ENCODE data around the gene IL18R1.

IL18R1 gene

GRCh38 chr2:102355526-102356380, at the start of gene IL18R1:
Gene IL18R1, plus strand, starts transcription at chr2:102355796. Its CDS starts 6,865 bp downstream, at chr2:102362661.
- Histone ChIP-seq H3K4me1 (ENCODE audit: control insufficient read depth, insufficient read depth, low read length) (no peaks in the 10 kb centered on the region), H3K36me3 (ENCODE audit: control insufficient read depth in 2 of 2, insufficient read depth in 2 of 2, low read length in 2 of 2) (no peaks in the 10 kb centered on the region), H3K27ac (ENCODE audit: low read length) (no peak within 1 kb of the TSS), H3K9ac (ENCODE audit: low read length in 2 of 2) (peak within 1 kb of the TSS; percentile 51 to 70), H3K9me3 (ENCODE audit: control insufficient read depth in 2 of 2, low read length in 2 of 2) (no peaks in the 10 kb centered on the region), H3K27me3 (ENCODE audit: control insufficient read depth in 1 of 2, insufficient read depth in 2 of 2, low read length in 2 of 2) (peaks cover 0 to under 1% of the 10 kb centered on the region in 2 donors), H3K4me3 (ENCODE audit: low read length in 2 of 2) (peak within 1 kb of the TSS; percentile 75 to 80)

GRCh38 chr2:102306125-102306524, 49.5 kb upstream of the IL18R1 start:
- Histone ChIP-seq H3K4me3 (ENCODE audit: low read length in 2 of 2) (no peak overlapping the region), H3K4me1 (ENCODE audit: control insufficient read depth, insufficient read depth, low read length) (no peaks in the 10 kb centered on the region), H3K36me3 (ENCODE audit: control insufficient read depth in 2 of 2, insufficient read depth in 2 of 2, low read length in 2 of 2) (no peaks in the 10 kb centered on the region), H3K9me3 (ENCODE audit: control insufficient read depth in 2 of 2, low read length in 2 of 2) (no peaks in the 10 kb centered on the region), H3K27me3 (ENCODE audit: control insufficient read depth in 1 of 2, insufficient read depth in 2 of 2, low read length in 2 of 2) (peaks cover 2% of the 10 kb centered on the region in 2 donors), H3K9ac (ENCODE audit: low read length in 2 of 2) (no peak overlapping the region), H3K27ac (ENCODE audit: low read length) (no peak overlapping the region)

- Histone ChIP-seq H3K27ac (ENCODE audit: low read length) (no peak within 1 kb of the TSS), H3K27me3 (ENCODE audit: control insufficient read depth in 1 of 2, insufficient read depth in 2 of 2, low read length in 2 of 2) (peaks cover 0 to 2% of the 10 kb centered on the region in 2 donors), H3K4me1 (ENCODE audit: control insufficient read depth, insufficient read depth, low read length) (no peaks in the 10 kb centered on the region), H3K36me3 (ENCODE audit: control insufficient read depth in 2 of 2, insufficient read depth in 2 of 2, low read length in 2 of 2) (no peaks in the 10 kb centered on the region), H3K9me3 (ENCODE audit: control insufficient read depth in 2 of 2, low read length in 2 of 2) (no peaks in the 10 kb centered on the region), H3K9ac (ENCODE audit: low read length in 2 of 2) (no peak within 1 kb of the TSS), H3K4me3 (ENCODE audit: low read length in 2 of 2) (no peak within 1 kb of the TSS)
These were observed 44.5 kb upstream of the IL18R1 start, which contains the start of gene IL1RL1 for GRCh38 chr2:102310964-102311640. Gene IL1RL1, plus strand, starts transcription at chr2:102311563. Its CDS starts 26,702 bp downstream, at chr2:102338265.

GRCh38 chr2:102313025-102313424, 42.6 kb upstream of the IL18R1 start:
- Histone ChIP-seq H3K4me1 (ENCODE audit: control insufficient read depth, insufficient read depth, low read length) (no peaks in the 10 kb centered on the region), H3K27ac (ENCODE audit: low read length) (no peak overlapping the region), H3K4me3 (ENCODE audit: low read length in 2 of 2) (no peak overlapping the region), H3K9ac (ENCODE audit: low read length in 2 of 2) (no peak overlapping the region), H3K36me3 (ENCODE audit: control insufficient read depth in 2 of 2, insufficient read depth in 2 of 2, low read length in 2 of 2) (no peaks in the 10 kb centered on the region), H3K9me3 (ENCODE audit: control insufficient read depth in 2 of 2, low read length in 2 of 2) (peaks cover 0 to under 1% of the 10 kb centered on the region in 2 donors), H3K27me3 (ENCODE audit: control insufficient read depth in 1 of 2, insufficient read depth in 2 of 2, low read length in 2 of 2) (no peaks in the 10 kb centered on the region)

GRCh38 chr2:102313471-102313870, 42.1 kb upstream of the IL18R1 start:
- H3K4me3 ChIP-seq (ENCODE audit: low read length in 2 of 2), result no peak overlapping the region
- no peaks in the 10 kb centered on the region for H3K36me3 ChIP-seq (ENCODE audit: control insufficient read depth in 2 of 2, insufficient read depth in 2 of 2, low read length in 2 of 2)
- H3K27me3 ChIP-seq (ENCODE audit: control insufficient read depth in 1 of 2, insufficient read depth in 2 of 2, low read length in 2 of 2), result no peaks in the 10 kb centered on the region
- H3K9ac ChIP-seq (ENCODE audit: low read length in 2 of 2), result no peak overlapping the region
- H3K27ac ChIP-seq (ENCODE audit: low read length), result no peak overlapping the region
- H3K9me3 ChIP-seq (ENCODE audit: control insufficient read depth in 2 of 2, low read length in 2 of 2), result peaks cover 0 to 2% of the 10 kb centered on the region in 2 donors
- H3K4me1 ChIP-seq (ENCODE audit: control insufficient read depth, insufficient read depth, low read length), result no peaks in the 10 kb centered on the region

- H3K4me1 ChIP-seq (ENCODE audit: control insufficient read depth, insufficient read depth, low read length), result no peaks in the 10 kb centered on the region
- no peak overlapping the region for H3K27ac ChIP-seq (ENCODE audit: low read length)
- H3K9ac ChIP-seq (ENCODE audit: low read length in 2 of 2), result no peak overlapping the region
These were observed 41.6 kb upstream of the IL18R1 start for GRCh38 chr2:102313950-102314349.

GRCh38 chr2:102315921-102316320, 39.7 kb upstream of the IL18R1 start:
- Histone ChIP-seq H3K27me3 (ENCODE audit: control insufficient read depth in 1 of 2, insufficient read depth in 2 of 2, low read length in 2 of 2) (no peaks in the 10 kb centered on the region), H3K9ac (ENCODE audit: low read length in 2 of 2) (no peak overlapping the region), H3K36me3 (ENCODE audit: control insufficient read depth in 2 of 2, insufficient read depth in 2 of 2, low read length in 2 of 2) (no peaks in the 10 kb centered on the region), H3K27ac (ENCODE audit: low read length) (no peak overlapping the region), H3K9me3 (ENCODE audit: control insufficient read depth in 2 of 2, low read length in 2 of 2) (peaks cover 0 to 2% of the 10 kb centered on the region in 2 donors), H3K4me3 (ENCODE audit: low read length in 2 of 2) (no peak overlapping the region), H3K4me1 (ENCODE audit: control insufficient read depth, insufficient read depth, low read length) (no peaks in the 10 kb centered on the region)

More at GRCh38 chr2:102313950-102314349, 41.6 kb upstream of the IL18R1 start:
- Histone ChIP-seq H3K4me3 (ENCODE audit: low read length in 2 of 2) (no peak overlapping the region), H3K36me3 (ENCODE audit: control insufficient read depth in 2 of 2, insufficient read depth in 2 of 2, low read length in 2 of 2) (no peaks in the 10 kb centered on the region), H3K9me3 (ENCODE audit: control insufficient read depth in 2 of 2, low read length in 2 of 2) (peaks cover 0 to 2% of the 10 kb centered on the region in 2 donors), H3K27me3 (ENCODE audit: control insufficient read depth in 1 of 2, insufficient read depth in 2 of 2, low read length in 2 of 2) (no peaks in the 10 kb centered on the region)

- no peaks in the 10 kb centered on the region for H3K36me3 ChIP-seq (ENCODE audit: control insufficient read depth in 2 of 2, insufficient read depth in 2 of 2, low read length in 2 of 2)
- no peaks in the 10 kb centered on the region for H3K27me3 ChIP-seq (ENCODE audit: control insufficient read depth in 1 of 2, insufficient read depth in 2 of 2, low read length in 2 of 2)
- H3K27ac ChIP-seq (ENCODE audit: low read length), result no peak overlapping the region
These were observed 37.9 kb upstream of the IL18R1 start for GRCh38 chr2:102317715-102318114.

GRCh38 chr2:102318437-102318836, 37.2 kb upstream of the IL18R1 start:
- Histone ChIP-seq H3K4me3 (ENCODE audit: low read length in 2 of 2) (no peak overlapping the region), H3K27me3 (ENCODE audit: control insufficient read depth in 1 of 2, insufficient read depth in 2 of 2, low read length in 2 of 2) (no peaks in the 10 kb centered on the region), H3K36me3 (ENCODE audit: control insufficient read depth in 2 of 2, insufficient read depth in 2 of 2, low read length in 2 of 2) (no peaks in the 10 kb centered on the region), H3K9ac (ENCODE audit: low read length in 2 of 2) (no peak overlapping the region), H3K9me3 (ENCODE audit: control insufficient read depth in 2 of 2, low read length in 2 of 2) (peaks cover 0 to 2% of the 10 kb centered on the region in 2 donors), H3K27ac (ENCODE audit: low read length) (no peak overlapping the region), H3K4me1 (ENCODE audit: control insufficient read depth, insufficient read depth, low read length) (no peaks in the 10 kb centered on the region)

More at GRCh38 chr2:102317715-102318114, 37.9 kb upstream of the IL18R1 start:
- H3K9me3 ChIP-seq (ENCODE audit: control insufficient read depth in 2 of 2, low read length in 2 of 2), result peaks cover 0 to 2% of the 10 kb centered on the region in 2 donors
- no peaks in the 10 kb centered on the region for H3K4me1 ChIP-seq (ENCODE audit: control insufficient read depth, insufficient read depth, low read length)
- no peak overlapping the region for H3K9ac ChIP-seq (ENCODE audit: low read length in 2 of 2)
- no peak overlapping the region for H3K4me3 ChIP-seq (ENCODE audit: low read length in 2 of 2)

- no peak overlapping the region for H3K4me3 ChIP-seq (ENCODE audit: low read length in 2 of 2)
- peaks cover 0 to 2% of the 10 kb centered on the region in 2 donors for H3K9me3 ChIP-seq (ENCODE audit: control insufficient read depth in 2 of 2, low read length in 2 of 2)
- no peaks in the 10 kb centered on the region for H3K27me3 ChIP-seq (ENCODE audit: control insufficient read depth in 1 of 2, insufficient read depth in 2 of 2, low read length in 2 of 2)
- H3K4me1 ChIP-seq (ENCODE audit: control insufficient read depth, insufficient read depth, low read length), result no peaks in the 10 kb centered on the region
- H3K9ac ChIP-seq (ENCODE audit: low read length in 2 of 2), result no peak overlapping the region
- no peak overlapping the region for H3K27ac ChIP-seq (ENCODE audit: low read length)
- H3K36me3 ChIP-seq (ENCODE audit: control insufficient read depth in 2 of 2, insufficient read depth in 2 of 2, low read length in 2 of 2), result no peaks in the 10 kb centered on the region
These were observed 33.5 kb upstream of the IL18R1 start for GRCh38 chr2:102321941-102322719.
